ENCODE results near the gene HUS1.
A peak's percentile ranks its signal among the peaks of the same experiment; 100 is the strongest.
"Not testable (repeated sequence)": the region's sequence is repeated elsewhere in the genome, so short reads cannot be mapped to it uniquely, and the experiment has no call there.

HUS1 gene

GRCh38 chr7:47943676-47944474 is 35.5 kb downstream of the HUS1 start:
- DNase-seq, result no peak

GRCh38 chr7:47942651-47943050 is 36.8 kb downstream of the HUS1 start:
- not testable (repeated sequence) for DNase-seq

- no peak for DNase-seq
These were observed 37.3 kb downstream of the HUS1 start for GRCh38 chr7:47942132-47942531.

- no peak for DNase-seq
These were observed 38.1 kb downstream of the HUS1 start for GRCh38 chr7:47941136-47941844.

GRCh38 chr7:47940088-47941013 is 39.1 kb downstream of the HUS1 start:
- no peak for DNase-seq

GRCh38 chr7:47939425-47940036 is 39.9 kb downstream of the HUS1 start:
- DNase-seq, result no peak

- no peak for DNase-seq
These were observed 40.7 kb downstream of the HUS1 start for GRCh38 chr7:47938574-47939165.

GRCh38 chr7:47937711-47938573 is 41.5 kb downstream of the HUS1 start:
- DNase-seq, result no peak

GRCh38 chr7:47937065-47937687 is 42.2 kb downstream of the HUS1 start:
- no peak for DNase-seq

- DNase-seq, result no peak
These were observed 43.1 kb downstream of the HUS1 start for GRCh38 chr7:47936323-47936722.

GRCh38 chr7:47935336-47935735 is 44.1 kb downstream of the HUS1 start:
- no peak for DNase-seq

- no peak for DNase-seq
These were observed 44.6 kb downstream of the HUS1 start for GRCh38 chr7:47934831-47935230.

- no peak for DNase-seq
These were observed 46.2 kb downstream of the HUS1 start for GRCh38 chr7:47933215-47933614.

GRCh38 chr7:47932466-47933037 is 46.9 kb downstream of the HUS1 start:
- peak; percentile 65 for DNase-seq

GRCh38 chr7:47932016-47932415 is 47.4 kb downstream of the HUS1 start:
- peak; percentile 67 for DNase-seq

GRCh38 chr7:47931005-47932004 is 48.1 kb downstream of the HUS1 start:
- DNase-seq, result peak; percentile 66

- DNase-seq, result no peak
These were observed 55.1 kb downstream of the HUS1 start for GRCh38 chr7:47924266-47924665.

- not testable (repeated sequence) for DNase-seq
These were observed 56.1 kb downstream of the HUS1 start for GRCh38 chr7:47923081-47923875.
